HAP-1 (cell line): ENCODE results near the gene OR56A3.

ENCODE experiments used
- DNase-seq, 2 experiments: peaks; one replicate each; pipeline ENCODE4 v3.0.0-alpha.2; 2016 to 2020; ENCODE audit warnings: low spot score in 2 of 2
- H3K27me3 ChIP-seq: fragments of 250-450 bp; sonication (Bioruptor Pico); 2 replicates; pipeline ENCODE4 v1.5.1; 2020; ENCODE audit warnings: low read depth, mild to moderate bottlenecking, moderate library complexity
- H3K36me3 ChIP-seq: fragments of 250-450 bp; sonication (Bioruptor Pico); replicated peaks from 2 replicates; pipeline ENCODE4 v1.5.1; 2020; ENCODE audit warnings: mild to moderate bottlenecking
- H3K4me1 ChIP-seq: fragments of 250-450 bp; sonication (Bioruptor Pico); 2 replicates; pipeline ENCODE4 v1.5.1; 2020; ENCODE audit warnings: mild to moderate bottlenecking
- H3K4me3 ChIP-seq: fragments of 250-450 bp; sonication (Bioruptor Pico); 2 replicates; pipeline ENCODE4 v1.5.1; 2020; ENCODE audit warnings: mild to moderate bottlenecking, moderate library complexity
- H3K9me3 ChIP-seq: fragments of 250-450 bp; sonication (Bioruptor Pico); 2 replicates; pipeline ENCODE4 v1.5.1; 2020; ENCODE audit warnings: mild to moderate bottlenecking, moderate library complexity
- in situ Hi-C: fragments of 300-500 bp; cut with MboI; formaldehyde crosslinking; loops from 3 replicates; pipeline ENCODE4 v1.14.3; 2020; ENCODE audit warnings: low sequenced_read_pairs, inconsistent platforms, mixed read lengths

Gene OR56A3

DNA sequence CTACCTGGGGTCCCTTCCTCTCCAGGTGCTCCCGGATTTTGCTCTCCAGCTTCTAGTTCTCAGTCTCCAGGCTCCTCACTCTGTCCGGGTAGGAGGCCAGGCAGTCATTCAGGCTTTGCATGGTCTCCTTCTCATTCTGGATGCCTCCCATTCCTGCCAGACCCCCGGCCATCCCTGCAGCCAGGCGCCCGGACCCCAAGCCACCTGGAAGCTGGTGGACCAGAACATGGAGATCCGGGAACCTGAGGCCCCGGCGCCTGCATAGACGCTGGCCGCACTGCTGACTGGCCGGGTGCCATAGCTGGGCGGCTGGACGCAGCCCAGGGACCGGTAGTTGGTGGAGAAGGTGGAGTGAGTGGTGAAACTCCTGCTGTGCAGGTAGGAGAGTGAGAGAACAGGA is 52.7 kb downstream of the OR56A3 start:
- Histone ChIP-seq H3K36me3 (no peaks in the 10 kb centered on the region), H3K4me3 (no peak overlapping the region), H3K27me3 (no peaks in the 10 kb centered on the region; the same call in 1 of the 2 replicates), H3K4me1 (no peaks in the 10 kb centered on the region), H3K9me3 (no peaks in the 10 kb centered on the region)
- DNase-seq = no peak
- in situ Hi-C loops = no loop called here
